K562 (cell line): Measurements from ENCODE around the gene PITPNB.

Source experiments
- EP300 ChIP-seq: IDR thresholded peaks from 2 replicates; pipeline ENCODE4 v1.6.1; 2012; ENCODE audit warnings: low read length, improper control_type of control experiment
- HDAC6 ChIP-seq: IDR thresholded peaks from 2 replicates; pipeline ENCODE4 v1.6.1; 2012; ENCODE audit warnings: low read depth, mild to moderate bottlenecking, control low read depth, inconsistent platforms, low read length, moderate library complexity
- NR1H2 ChIP-seq: sonication (generic); formaldehyde crosslinking; IDR thresholded peaks from 2 replicates; pipeline ENCODE4 v1.4.0; 2020; ENCODE audit warnings: mild to moderate bottlenecking, missing genetic modification reagents
- SOX6 ChIP-seq: fragments of 450-650 bp; IDR thresholded peaks from 2 replicates; pipeline ENCODE4 v1.6.1; 2014; ENCODE audit warnings: mild to moderate bottlenecking
- TCF7L2 ChIP-seq: fragments of 150-350 bp; IDR thresholded peaks from 2 replicates; pipeline ENCODE4 v1.6.1; 2016; ENCODE audit warnings: low read depth, mild to moderate bottlenecking, low read length, moderate library complexity
- TF ChIP-seq, protein P1 (sequence below), 2 experiments: IDR thresholded peaks; 2 replicates each; pipeline ENCODE4 v1.6.1; 2012; ENCODE audit warnings: improper control_type of control experiment in 2 of 2, low read depth in 2 of 2, low read length in 2 of 2, borderline replicate concordance in 1 of 2
- TF ChIP-seq, protein P2 (sequence below), 3 experiments: IDR thresholded peaks in 2 of 3; conservative IDR thresholded peaks in 1 of 3; 2 replicates each; pipeline ENCODE4 v1.5.1; 2011 to 2012; ENCODE audit warnings: low read length in 3 of 3, mild to moderate bottlenecking in 3 of 3, control low read depth in 2 of 3, improper control_type of control experiment in 1 of 3, inconsistent platforms in 1 of 3, low read depth in 1 of 3, mixed read lengths in 1 of 3, moderate library complexity in 1 of 3; ENCODE audit not compliant: insufficient read depth in 2 of 3
- TF ChIP-seq, protein P3 (sequence below): sonication (generic); formaldehyde crosslinking; IDR thresholded peaks from 2 replicates; pipeline ENCODE4 v1.8.1; 2022; ENCODE audit warnings: missing genetic modification reagents
- TF ChIP-seq, protein P4 (sequence below): sonication (generic); formaldehyde crosslinking; IDR thresholded peaks from 2 replicates; pipeline ENCODE4 v1.8.0; 2022; ENCODE audit warnings: missing genetic modification reagents, mild to moderate bottlenecking, borderline replicate concordance

DNA sequence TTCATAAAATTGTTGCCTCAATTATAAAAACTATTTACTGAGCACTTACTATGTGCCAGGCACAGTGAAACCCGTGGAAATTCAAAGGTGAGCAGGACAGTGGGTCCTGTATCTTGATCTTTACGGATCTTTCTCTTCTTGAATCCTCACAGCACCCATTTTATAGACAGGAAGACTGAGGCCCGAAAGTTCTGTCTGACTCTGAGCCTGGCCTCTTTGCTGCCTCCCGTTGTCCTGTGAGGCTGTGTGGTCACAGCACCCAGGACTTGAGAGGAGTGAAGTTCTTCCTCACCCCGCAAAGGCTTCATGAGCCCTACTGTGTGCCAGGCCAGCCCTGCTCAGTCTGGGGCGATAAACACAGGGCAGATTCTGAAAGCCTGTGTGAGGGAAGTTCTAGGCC lies 104.1 kb downstream of the PITPNB start:
- TF ChIP-seq SOX6 (no peak), EP300 (no peak), HDAC6 (no peak), NR1H2 (CRISPR knock-in tag) (no peak), TCF7L2 (no peak)
- TF ChIP-seq, protein P1, sequence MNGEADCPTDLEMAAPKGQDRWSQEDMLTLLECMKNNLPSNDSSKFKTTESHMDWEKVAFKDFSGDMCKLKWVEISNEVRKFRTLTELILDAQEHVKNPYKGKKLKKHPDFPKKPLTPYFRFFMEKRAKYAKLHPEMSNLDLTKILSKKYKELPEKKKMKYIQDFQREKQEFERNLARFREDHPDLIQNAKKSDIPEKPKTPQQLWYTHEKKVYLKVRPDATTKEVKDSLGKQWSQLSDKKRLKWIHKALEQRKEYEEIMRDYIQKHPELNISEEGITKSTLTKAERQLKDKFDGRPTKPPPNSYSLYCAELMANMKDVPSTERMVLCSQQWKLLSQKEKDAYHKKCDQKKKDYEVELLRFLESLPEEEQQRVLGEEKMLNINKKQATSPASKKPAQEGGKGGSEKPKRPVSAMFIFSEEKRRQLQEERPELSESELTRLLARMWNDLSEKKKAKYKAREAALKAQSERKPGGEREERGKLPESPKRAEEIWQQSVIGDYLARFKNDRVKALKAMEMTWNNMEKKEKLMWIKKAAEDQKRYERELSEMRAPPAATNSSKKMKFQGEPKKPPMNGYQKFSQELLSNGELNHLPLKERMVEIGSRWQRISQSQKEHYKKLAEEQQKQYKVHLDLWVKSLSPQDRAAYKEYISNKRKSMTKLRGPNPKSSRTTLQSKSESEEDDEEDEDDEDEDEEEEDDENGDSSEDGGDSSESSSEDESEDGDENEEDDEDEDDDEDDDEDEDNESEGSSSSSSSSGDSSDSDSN (IDR thresholded peaks at IDR 0.05; ENCODE audit: borderline replicate concordance in 1 of 2, low read depth in 2 of 2, low read length in 2 of 2) = no peak
- TF ChIP-seq, protein P2, sequence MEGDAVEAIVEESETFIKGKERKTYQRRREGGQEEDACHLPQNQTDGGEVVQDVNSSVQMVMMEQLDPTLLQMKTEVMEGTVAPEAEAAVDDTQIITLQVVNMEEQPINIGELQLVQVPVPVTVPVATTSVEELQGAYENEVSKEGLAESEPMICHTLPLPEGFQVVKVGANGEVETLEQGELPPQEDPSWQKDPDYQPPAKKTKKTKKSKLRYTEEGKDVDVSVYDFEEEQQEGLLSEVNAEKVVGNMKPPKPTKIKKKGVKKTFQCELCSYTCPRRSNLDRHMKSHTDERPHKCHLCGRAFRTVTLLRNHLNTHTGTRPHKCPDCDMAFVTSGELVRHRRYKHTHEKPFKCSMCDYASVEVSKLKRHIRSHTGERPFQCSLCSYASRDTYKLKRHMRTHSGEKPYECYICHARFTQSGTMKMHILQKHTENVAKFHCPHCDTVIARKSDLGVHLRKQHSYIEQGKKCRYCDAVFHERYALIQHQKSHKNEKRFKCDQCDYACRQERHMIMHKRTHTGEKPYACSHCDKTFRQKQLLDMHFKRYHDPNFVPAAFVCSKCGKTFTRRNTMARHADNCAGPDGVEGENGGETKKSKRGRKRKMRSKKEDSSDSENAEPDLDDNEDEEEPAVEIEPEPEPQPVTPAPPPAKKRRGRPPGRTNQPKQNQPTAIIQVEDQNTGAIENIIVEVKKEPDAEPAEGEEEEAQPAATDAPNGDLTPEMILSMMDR (IDR thresholded peaks at IDR 0.05 in 2 of 3, conservative IDR thresholded peaks at IDR 0.05 in 1 of 3; ENCODE audit: insufficient read depth in 2 of 3, low read depth in 1 of 3, low read length in 3 of 3) = no peak
- TF ChIP-seq, protein P3, sequence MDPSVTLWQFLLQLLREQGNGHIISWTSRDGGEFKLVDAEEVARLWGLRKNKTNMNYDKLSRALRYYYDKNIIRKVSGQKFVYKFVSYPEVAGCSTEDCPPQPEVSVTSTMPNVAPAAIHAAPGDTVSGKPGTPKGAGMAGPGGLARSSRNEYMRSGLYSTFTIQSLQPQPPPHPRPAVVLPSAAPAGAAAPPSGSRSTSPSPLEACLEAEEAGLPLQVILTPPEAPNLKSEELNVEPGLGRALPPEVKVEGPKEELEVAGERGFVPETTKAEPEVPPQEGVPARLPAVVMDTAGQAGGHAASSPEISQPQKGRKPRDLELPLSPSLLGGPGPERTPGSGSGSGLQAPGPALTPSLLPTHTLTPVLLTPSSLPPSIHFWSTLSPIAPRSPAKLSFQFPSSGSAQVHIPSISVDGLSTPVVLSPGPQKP = no peak
- TF ChIP-seq, protein P4, sequence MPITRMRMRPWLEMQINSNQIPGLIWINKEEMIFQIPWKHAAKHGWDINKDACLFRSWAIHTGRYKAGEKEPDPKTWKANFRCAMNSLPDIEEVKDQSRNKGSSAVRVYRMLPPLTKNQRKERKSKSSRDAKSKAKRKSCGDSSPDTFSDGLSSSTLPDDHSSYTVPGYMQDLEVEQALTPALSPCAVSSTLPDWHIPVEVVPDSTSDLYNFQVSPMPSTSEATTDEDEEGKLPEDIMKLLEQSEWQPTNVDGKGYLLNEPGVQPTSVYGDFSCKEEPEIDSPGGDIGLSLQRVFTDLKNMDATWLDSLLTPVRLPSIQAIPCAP (CRISPR knock-in tag) = no peak
